AG09319 (cell line): ENCODE results near the gene SIRPB2.

Experiments used
- DNase-seq: peaks from one replicate; pipeline ENCODE4 v3.0.0-alpha.2; 2010; ENCODE audit warnings: low read depth; ENCODE audit errors: extremely low read depth
- TF ChIP-seq, protein P1 (sequence below): IDR thresholded peaks from 2 replicates; pipeline ENCODE4 v1.5.1; 2011; ENCODE audit warnings: low read depth, mild to moderate bottlenecking, inconsistent platforms, low read length, moderate library complexity

The SIRPB2 gene

DNA sequence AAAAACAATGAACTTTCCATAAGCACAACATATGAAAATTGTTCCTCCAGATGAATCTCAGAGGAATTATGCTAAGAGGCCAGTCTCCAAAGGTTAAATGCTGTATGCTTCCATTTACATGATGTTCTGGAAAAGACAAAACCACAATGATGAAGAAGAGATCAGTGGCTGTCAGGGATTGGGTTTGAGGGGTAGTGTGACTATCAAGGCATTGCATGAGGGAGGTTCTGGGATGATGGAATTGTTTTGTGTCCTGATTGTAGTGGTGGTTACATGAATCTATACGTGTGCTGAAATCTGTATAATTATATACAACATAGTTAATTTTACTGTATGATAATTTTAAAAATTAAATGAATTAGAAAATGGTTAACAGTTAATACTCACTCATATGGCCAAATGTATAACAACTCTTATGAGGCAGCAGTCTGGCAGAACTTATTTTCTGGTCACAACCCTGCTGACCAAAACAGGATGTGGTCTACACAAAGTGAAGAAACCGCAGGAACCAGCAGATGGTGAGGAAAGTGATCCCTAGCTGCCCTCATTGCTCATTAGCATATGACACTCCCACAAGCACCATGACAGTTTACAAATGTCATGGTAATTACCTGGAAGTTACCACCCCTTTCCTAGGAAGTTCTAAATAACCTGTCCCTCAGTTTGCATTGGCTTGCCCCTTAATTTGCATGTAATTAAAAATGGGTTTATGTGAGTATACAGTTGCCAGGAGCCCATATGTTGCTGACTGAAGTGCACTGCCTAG, 56.5 kb downstream of the SIRPB2 start:
- peak; percentile 64 for DNase-seq
- TF ChIP-seq, protein P1, sequence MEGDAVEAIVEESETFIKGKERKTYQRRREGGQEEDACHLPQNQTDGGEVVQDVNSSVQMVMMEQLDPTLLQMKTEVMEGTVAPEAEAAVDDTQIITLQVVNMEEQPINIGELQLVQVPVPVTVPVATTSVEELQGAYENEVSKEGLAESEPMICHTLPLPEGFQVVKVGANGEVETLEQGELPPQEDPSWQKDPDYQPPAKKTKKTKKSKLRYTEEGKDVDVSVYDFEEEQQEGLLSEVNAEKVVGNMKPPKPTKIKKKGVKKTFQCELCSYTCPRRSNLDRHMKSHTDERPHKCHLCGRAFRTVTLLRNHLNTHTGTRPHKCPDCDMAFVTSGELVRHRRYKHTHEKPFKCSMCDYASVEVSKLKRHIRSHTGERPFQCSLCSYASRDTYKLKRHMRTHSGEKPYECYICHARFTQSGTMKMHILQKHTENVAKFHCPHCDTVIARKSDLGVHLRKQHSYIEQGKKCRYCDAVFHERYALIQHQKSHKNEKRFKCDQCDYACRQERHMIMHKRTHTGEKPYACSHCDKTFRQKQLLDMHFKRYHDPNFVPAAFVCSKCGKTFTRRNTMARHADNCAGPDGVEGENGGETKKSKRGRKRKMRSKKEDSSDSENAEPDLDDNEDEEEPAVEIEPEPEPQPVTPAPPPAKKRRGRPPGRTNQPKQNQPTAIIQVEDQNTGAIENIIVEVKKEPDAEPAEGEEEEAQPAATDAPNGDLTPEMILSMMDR = no peak

DNA sequence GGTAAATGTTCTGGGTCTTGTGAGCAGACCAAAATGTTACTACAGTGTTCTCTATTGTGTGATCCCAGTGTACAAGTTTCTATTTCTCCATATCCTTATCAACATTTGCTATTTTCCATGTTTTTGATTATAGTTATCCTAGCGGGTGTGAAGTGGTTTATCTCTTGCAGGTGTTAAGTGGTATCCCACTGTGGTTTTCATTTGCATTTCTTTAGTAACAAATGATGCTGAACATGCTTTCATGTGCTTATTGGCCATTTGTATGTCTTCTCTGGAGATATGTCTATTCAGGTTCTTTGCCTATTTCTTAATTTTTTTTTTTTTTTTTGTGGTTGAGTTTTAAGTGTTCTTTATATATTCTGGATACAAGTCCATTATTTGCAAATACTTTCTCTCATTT, 60.1 kb downstream of the SIRPB2 start:
- TF ChIP-seq, protein P1 = no peak

DNA sequence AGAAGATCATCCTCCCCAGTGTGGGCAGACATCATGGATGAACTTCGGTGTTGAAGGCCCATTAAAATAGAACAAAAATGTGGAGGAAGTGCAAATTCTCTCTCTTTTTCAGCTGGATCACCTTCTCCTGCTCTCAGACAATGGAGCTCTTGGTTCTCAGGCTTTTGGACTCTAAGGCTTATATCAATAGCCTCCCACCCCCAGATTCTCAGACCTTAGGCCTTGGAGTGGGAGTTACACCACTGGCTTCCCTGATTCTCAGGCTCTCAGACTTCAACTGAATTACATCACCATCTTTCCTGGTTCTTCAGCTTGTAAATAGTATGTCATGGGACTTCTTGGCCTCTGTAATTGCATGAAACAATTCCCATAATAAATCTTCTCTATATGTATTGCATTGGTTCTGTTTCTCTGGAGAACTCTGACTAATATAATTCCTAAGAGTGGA, 61.2 kb downstream of the SIRPB2 start:
- TF ChIP-seq, protein P1 = no peak
- no peak for DNase-seq

More for the DNA sequence above, 60.1 kb downstream of the SIRPB2 start:
- no peak for DNase-seq

DNA sequence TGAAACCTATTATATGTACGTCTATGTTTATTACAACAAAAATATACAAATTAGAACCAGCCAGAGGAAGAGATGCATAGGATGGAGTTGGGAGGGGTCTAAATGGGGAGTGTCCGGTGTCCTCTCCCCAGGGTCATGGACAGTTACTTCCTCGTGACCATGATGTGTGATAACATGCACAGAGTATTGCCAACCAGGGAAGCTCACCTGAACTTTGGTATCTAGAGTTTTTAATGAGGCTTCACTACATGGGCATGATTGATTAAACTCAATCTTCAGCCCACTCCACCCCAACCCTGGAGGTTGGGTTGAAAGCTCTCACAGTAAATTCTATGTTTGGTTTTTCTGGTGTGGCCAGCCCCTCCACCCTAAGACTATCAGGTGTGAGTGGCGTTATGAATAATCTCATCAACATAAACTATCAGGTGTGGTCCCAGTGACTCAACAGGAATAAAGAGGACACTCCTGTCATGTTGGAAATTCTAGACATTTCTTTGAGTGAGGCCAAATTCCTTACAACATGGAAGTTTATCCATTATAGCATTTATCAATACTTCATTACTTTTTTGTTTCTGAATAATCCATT, 62.0 kb downstream of the SIRPB2 start:
- TF ChIP-seq, protein P1 = no peak
- DNase-seq = no peak

DNA sequence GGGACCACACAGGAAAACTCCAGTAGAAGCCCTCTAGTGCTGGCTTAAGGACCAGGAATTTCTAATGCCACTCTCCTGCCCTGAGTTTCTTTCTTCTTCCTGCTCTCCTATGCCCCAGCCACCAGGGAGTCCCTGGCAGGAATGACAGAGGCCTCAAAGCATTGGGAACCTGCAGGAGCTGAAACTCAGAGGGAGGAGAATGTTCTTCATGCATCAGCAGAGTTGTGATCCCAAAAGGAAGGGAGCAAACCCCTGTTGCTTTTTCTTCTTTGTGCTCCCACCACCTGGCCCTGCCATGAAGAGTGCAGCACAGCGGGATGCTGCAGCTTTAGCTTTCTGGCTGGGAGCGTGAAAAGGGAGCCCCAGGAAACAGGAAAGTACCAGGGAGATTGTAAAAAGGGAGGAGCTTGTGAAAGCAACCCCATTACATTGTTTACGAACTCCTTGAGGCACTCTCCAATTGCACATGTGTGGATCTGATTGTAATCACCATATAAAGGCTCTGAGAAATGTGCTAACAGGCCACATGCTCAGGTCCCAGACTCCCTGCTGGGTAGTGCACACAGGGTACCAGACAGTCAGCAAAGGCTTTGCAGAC, 63.7 kb downstream of the SIRPB2 start:
- no peak for DNase-seq
- TF ChIP-seq, protein P1 = no peak

DNA sequence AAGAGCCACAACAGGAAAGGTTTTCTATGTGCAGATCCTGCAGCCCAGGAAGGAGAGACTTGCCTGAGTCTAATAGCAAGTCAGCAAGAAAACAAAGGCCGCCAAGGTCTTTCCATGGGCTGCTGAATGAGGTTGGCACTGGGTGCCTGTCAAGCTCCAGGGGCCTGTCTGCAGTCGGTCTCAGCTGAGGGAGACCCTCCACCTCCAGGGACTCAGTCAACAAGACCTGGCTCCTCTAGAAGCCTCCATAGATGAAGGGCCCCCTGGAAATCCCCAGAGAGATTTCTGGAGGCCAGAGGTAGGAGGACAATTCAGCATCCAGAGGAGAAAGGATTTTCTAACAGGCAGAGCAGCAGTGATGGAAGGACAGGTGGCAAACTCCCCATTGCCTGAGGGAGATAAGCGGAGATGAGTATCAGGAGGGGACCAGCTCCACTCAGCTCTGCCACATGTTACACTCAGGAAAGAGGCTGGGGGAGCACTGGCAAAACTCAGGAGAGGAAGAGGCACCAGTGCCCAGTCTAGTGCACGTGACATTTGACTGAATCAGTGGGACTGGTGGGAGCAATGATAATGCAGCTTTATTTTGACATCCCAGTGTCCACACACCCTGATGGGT, 64.9 kb downstream of the SIRPB2 start:
- no peak for DNase-seq
- TF ChIP-seq, protein P1 = no peak
